Neural progenitor cell (in vitro differentiated cells): Measurements from ENCODE around the gene GPR37L1.

Experiments used
- CTCF ChIP-seq: fragments of 200-600 bp; sonication (generic); IDR thresholded peaks from 2 replicates; pipeline ENCODE4 v1.5.1; 2017; ENCODE audit warnings: antibody characterized with exemption, mild to moderate bottlenecking
- EZH2 ChIP-seq: fragments of 200-600 bp; sonication (generic); IDR thresholded peaks from 2 replicates; pipeline ENCODE4 v1.6.1; 2017; ENCODE audit warnings: antibody characterized with exemption, mild to moderate bottlenecking, moderate library complexity
- EZH2phosphoT487 ChIP-seq: fragments of 200-600 bp; sonication (generic); IDR thresholded peaks from 2 replicates; pipeline ENCODE4 v1.6.1; 2017; ENCODE audit warnings: antibody characterized with exemption

GRCh38 chr1:202131956-202132821 lies 9.5 kb downstream of the GPR37L1 start:
- TF ChIP-seq CTCF: no peak
- no peak for TF ChIP-seq EZH2
- TF ChIP-seq EZH2phosphoT487: no peak
